Activated T-helper 2 cell treated with anti-CD3 and anti-CD28 coated beads, Interferon-gamma antibody, Interleukin-2, Interleukin-4, amounts not matched to agents 10 μg/mL and 5 μg/mL and 100 μg/mL, durations not matched to agents 14 hours and 24 hours and 36 hours (primary cell): ENCODE measurements around the gene ASB10. TPM values are rescaled to one million over a fixed set of nuclear protein-coding genes. Genes with fewer than 3 reads are reported as not detected.

Experiments
- DNase-seq: peaks from one replicate; pipeline ENCODE4 v3.0.0; 2021; ENCODE audit warnings: low spot score
- H3K27ac Mint-ChIP-seq: one replicate; pipeline ENCODE4 v1.8.0; 2021; ENCODE audit warnings: mixed read lengths
- H3K27me3 Mint-ChIP-seq: one replicate; pipeline ENCODE4 v1.8.0; 2021; ENCODE audit warnings: low read depth, mixed read lengths
- H3K36me3 Mint-ChIP-seq: one replicate; pipeline ENCODE4 v1.8.0; 2021; ENCODE audit warnings: low read depth, mixed read lengths
- H3K4me1 Mint-ChIP-seq: one replicate; pipeline ENCODE4 v1.8.0; 2021; ENCODE audit warnings: low read depth, mixed read lengths
- H3K4me3 Mint-ChIP-seq: one replicate; pipeline ENCODE4 v1.8.0; 2021; ENCODE audit warnings: low read depth, mild to moderate bottlenecking, moderate library complexity, mixed read lengths
- H3K9me3 Mint-ChIP-seq: one replicate; pipeline ENCODE4 v1.8.0; 2021; ENCODE audit warnings: mixed read lengths
- intact Hi-C: fragments of 100-400 bp; cut with micrococcal nuclease; formaldehyde crosslinking; loops from one replicate; pipeline ENCODE4 v1.15.1; 2023
- total RNA-seq: library from RNA; stranded (reverse); gene quantifications from 2 replicates; pipeline ENCODE4 v1.2.3, GENCODE V29; 2022

ASB10 gene
- total RNA-seq, 1 donor from 2014 or later = not detected

DNA sequence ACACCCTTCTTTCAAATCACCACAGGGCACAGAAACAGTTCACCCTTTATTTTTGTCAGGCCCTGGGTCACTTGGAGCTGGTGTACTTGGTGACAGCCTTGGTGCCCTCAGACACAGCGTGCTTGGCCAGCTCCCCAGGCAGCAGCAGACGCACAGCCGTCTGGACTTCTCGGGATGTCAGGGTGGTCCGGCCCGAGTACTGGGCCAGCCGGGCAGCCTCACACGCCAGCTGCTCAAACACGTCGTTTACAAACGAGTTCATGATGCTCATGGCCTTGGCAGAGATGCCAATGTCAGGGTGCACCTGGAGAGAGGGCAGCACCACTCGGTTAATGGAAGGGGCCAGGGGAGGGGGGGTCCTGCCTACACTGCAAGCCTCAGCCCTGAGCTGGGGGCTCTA, 20.8 kb upstream of the ASB10 start:
- H3K27ac Mint-ChIP-seq = no peak overlapping the region
- peaks cover 14% of the 10 kb centered on the region for H3K36me3 Mint-ChIP-seq
- intact Hi-C loops = no loop called here
- H3K4me3 Mint-ChIP-seq = no peak overlapping the region
- DNase-seq = no peak
- peaks cover 22% of the 10 kb centered on the region for H3K4me1 Mint-ChIP-seq
- H3K27me3 Mint-ChIP-seq = peaks cover 5% of the 10 kb centered on the region
- H3K9me3 Mint-ChIP-seq = no peaks in the 10 kb centered on the region

DNA sequence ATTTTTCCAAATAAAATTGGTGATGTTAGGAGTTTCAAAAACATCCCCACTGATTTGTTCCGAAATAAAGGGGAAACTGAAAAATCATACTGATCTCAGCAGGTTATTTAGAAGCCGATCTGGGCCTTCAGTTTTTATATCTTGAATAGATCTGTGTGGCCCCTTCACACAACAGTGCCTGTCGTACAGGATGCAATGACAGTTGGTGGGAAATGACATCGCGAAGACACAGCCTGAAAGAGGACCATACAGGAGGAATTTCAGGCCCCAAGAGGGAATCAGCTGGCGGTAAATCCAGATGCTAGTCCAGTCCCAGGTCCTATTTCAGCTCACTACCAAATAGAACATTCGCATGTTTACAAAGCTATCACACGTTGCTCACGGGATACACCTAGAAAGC, 20.3 kb upstream of the ASB10 start:
- DNase-seq = no peak
- peaks cover 22% of the 10 kb centered on the region for H3K4me1 Mint-ChIP-seq
- H3K27me3 Mint-ChIP-seq = peaks cover 5% of the 10 kb centered on the region
- no peak overlapping the region for H3K27ac Mint-ChIP-seq
- H3K4me3 Mint-ChIP-seq = no peak overlapping the region
- intact Hi-C loops = no loop called here
- peaks cover 11% of the 10 kb centered on the region for H3K36me3 Mint-ChIP-seq
- H3K9me3 Mint-ChIP-seq = no peaks in the 10 kb centered on the region

DNA sequence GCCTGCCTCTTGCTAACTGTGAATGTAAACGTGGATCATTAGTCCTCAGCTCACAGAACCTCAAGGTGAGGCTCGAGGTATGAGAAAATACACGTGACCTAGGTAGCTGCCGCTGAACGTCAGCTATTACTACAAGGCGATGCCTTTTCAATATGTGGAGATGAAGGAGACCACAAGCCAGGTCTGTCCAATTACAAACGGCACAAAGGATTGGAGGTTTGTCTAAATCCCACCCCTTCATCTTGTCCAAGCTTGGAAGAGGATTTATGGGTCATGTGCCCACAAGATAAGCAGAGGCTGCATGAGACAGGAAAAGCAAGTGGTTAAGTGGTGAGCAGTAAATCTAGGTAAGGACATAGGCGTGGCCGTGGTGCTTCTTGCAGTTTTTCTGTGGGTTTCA, 19.9 kb upstream of the ASB10 start:
- Mint-ChIP-seq H3K27ac (no peak overlapping the region), H3K27me3 (peaks cover 5% of the 10 kb centered on the region), H3K36me3 (peaks cover 7% of the 10 kb centered on the region), H3K9me3 (no peaks in the 10 kb centered on the region), H3K4me1 (peaks cover 22% of the 10 kb centered on the region), H3K4me3 (no peak overlapping the region)
- DNase-seq = no peak
- intact Hi-C loops = no loop called here

DNA sequence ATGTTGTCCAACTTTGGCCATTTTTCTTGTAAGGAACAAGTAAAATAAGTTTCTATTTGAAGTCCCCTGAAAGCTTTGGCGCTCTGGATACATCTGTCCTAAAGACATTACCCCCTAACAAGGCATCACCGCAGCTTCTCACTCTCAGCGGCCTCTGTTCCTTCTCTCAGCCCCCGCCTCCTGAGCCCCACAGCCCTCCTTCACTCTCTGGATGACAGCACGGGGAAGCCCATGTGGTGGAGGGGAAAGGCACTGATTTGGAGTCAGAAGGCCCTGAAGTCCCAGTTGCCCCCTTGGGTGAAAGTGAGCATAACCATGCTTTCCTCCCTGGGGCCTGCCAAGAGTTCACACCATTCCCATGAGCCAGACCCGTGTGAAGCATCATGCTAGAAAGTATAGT, 18.7 kb upstream of the ASB10 start:
- peaks cover 13% of the 10 kb centered on the region for H3K27me3 Mint-ChIP-seq
- intact Hi-C loops = no loop called here
- peaks cover 22% of the 10 kb centered on the region for H3K4me1 Mint-ChIP-seq
- H3K4me3 Mint-ChIP-seq = no peak overlapping the region
- no peak overlapping the region for H3K27ac Mint-ChIP-seq
- DNase-seq = no peak
- peaks cover under 1% of the 10 kb centered on the region for H3K36me3 Mint-ChIP-seq
- no peaks in the 10 kb centered on the region for H3K9me3 Mint-ChIP-seq

DNA sequence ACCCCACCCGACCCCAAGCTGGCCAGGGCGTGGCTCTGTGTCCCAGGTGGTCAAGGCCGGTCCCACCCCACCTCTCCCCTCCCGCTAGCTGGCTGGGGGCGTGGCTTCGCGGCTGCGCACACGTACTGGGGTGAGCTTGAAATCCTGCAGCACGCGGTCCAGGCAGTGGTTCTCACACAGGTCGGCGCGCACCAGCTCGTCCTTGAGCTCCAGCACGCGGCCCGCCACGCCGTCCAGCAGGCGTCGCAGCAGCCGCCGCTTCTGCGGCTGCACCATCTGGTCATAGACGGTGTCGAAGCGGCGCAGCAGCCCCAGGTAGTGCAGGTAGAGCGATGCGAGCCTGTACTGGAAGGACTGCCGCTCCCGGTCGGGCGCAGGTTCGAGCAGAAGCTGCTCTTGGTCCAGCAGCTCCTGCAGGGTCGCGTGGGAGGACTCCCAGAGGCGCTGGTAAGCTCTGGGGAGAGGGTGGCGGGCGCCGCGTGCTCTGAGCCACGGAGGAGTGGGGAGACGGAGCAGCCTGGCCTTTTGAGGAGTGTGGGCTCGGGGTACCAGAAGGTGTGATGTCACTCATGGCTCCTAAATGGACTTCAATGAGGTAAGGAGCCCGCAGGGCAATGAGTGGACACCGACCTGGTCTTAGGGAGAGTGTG, 17.5 kb upstream of the ASB10 start:
- peaks cover 13% of the 10 kb centered on the region for H3K27me3 Mint-ChIP-seq
- no peak overlapping the region for H3K4me3 Mint-ChIP-seq
- H3K36me3 Mint-ChIP-seq = no peaks in the 10 kb centered on the region

DNA sequence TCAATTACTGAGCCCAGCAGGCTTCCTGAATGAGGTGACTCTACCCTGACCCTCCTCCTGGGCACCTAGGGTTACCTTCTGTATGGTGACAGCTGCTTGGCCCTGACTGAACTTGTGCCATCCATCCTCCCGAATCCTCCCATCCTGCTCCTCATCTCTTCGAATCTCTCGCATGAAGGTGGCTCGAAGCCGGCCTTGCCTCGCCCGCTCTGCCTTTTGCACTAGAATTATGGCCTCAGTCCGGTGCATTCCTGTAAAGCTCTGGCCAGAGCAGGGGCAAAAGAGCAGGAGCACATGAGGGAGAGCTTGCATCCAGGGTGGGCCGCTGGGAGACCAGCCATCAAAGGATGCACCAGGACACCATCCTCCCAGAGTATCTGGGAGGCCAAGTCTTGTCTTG, 15.8 kb upstream of the ASB10 start:
- H3K9me3 Mint-ChIP-seq = no peaks in the 10 kb centered on the region
- H3K27ac Mint-ChIP-seq = no peak overlapping the region
- H3K27me3 Mint-ChIP-seq = peaks cover 13% of the 10 kb centered on the region
- no peak overlapping the region for H3K4me3 Mint-ChIP-seq
- no peaks in the 10 kb centered on the region for H3K36me3 Mint-ChIP-seq
- intact Hi-C loops = no loop called here
- no peak for DNase-seq
- H3K4me1 Mint-ChIP-seq = peaks cover 17% of the 10 kb centered on the region

More for the DNA sequence above, 17.5 kb upstream of the ASB10 start:
- no peak for DNase-seq
- intact Hi-C loops = no loop called here
- peaks cover 22% of the 10 kb centered on the region for H3K4me1 Mint-ChIP-seq
- H3K9me3 Mint-ChIP-seq = no peaks in the 10 kb centered on the region
- H3K27ac Mint-ChIP-seq = no peak overlapping the region

DNA sequence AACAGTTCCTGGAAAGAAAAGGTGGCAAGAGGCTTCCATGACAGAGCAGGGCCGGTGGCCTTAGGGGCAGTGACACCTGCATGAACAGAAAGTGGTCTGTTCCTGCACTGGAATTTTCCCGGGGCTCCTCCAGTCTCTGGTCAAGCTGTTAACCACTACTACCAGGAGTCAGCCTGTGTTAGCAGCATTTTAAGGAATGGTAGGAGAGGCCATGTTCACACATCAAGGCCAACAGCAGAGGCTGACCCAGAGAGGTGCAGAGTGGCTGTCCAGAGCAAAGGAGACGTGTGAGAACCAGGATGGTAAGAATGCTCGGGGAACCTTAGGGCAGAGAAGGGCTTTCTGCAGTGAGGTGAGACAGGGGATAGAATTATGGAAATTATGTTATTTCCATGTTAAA, 14.7 kb upstream of the ASB10 start:
- intact Hi-C loops = no loop called here
- H3K4me3 Mint-ChIP-seq = no peak overlapping the region
- no peak overlapping the region for H3K27ac Mint-ChIP-seq
- no peak for DNase-seq
- peaks cover 13% of the 10 kb centered on the region for H3K27me3 Mint-ChIP-seq
- H3K36me3 Mint-ChIP-seq = no peaks in the 10 kb centered on the region
- H3K4me1 Mint-ChIP-seq = peaks cover 6% of the 10 kb centered on the region
- no peaks in the 10 kb centered on the region for H3K9me3 Mint-ChIP-seq

DNA sequence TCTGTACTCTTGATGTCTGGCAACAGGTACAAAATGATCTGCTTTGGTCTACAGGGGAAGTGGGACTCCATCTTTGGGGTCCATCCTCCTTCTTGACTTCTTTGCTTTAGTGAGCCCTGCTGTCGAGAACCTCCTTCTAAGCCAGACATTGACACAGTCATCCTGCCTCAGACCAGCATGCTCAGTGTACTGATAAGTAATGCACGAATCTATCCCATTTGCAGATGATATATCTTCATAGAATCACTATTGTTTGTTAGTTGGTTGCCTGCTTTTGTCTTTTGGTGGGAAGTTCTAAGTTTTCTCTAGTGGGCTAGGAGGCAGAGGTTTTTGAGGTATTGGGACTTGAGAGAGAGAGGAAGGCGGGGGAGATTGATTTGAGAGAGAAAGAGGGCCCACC, 14.3 kb upstream of the ASB10 start:
- no peaks in the 10 kb centered on the region for H3K36me3 Mint-ChIP-seq
- no peak for DNase-seq
- H3K4me3 Mint-ChIP-seq = no peak overlapping the region
- H3K27ac Mint-ChIP-seq = no peak overlapping the region
- no peaks in the 10 kb centered on the region for H3K9me3 Mint-ChIP-seq
- intact Hi-C loops = no loop called here
- H3K4me1 Mint-ChIP-seq = peaks cover 3% of the 10 kb centered on the region
- peaks cover 13% of the 10 kb centered on the region for H3K27me3 Mint-ChIP-seq

DNA sequence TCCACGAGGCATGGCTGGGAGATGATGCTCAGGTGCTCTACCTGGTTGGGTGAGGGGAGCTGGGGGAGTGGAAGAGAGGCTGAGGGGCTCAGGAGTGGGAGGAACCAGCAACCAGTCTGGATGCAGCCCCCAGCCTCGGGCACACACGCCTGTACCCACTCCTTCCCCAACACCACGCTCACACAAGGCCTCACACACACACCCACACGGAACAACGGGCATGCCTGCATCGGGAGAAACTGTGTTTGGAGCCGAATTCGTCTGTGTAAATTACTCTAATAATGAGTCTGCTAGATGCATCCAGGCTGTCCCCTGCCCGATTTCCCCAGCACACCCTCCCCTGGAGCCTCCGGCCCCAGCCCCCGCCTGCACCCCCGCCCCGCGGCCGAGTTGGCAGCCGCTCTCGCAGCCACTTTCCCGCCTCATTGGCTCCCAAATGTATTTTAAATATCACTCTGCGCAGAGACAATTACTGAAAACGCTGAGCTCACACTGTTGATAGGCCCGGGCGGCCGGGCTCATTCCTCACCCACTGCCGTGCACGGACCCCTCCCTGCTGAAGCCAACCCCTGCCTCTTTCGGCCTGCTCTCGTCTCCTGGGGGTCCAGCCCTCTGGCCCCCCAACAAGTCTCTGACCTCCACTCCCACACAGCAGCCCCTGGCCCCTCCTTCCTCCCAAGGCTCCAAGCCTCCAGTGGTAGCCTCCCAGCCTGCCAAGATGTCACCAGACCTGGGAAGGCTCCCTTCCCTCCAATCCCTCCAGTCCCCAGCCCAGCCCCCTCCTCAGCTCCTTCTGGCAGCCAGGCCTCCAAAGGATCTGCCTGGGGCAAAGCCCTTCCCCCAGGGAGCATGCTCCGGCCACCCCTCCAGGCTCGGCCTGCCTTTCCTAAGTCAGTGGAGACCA, 12.1 kb upstream of the ASB10 start:
- Mint-ChIP-seq H3K27ac (no peak overlapping the region), H3K9me3 (no peaks in the 10 kb centered on the region), H3K27me3 (peaks cover 14% of the 10 kb centered on the region), H3K4me1 (no peaks in the 10 kb centered on the region), H3K4me3 (no peak overlapping the region), H3K36me3 (no peaks in the 10 kb centered on the region)
- no peak for DNase-seq
- intact Hi-C loops = no loop called here

DNA sequence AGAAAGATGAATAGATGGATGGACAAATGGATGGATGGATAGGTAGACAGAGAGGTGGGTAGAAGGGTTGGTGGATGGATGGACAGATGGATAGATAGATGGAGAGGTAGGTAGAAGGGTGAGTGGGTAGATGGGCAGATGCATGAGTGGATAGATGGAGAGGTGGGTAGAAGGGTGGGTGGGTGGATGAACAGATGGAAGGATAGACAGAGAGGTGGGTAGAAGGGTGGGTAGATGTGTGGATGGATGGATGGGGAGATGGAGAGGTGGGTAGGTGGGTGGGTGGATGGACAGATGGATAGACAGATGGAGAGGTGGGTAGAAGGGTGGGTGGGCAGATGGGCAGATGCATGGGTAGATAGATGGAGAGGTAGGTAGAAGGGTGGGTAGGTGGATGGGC, 10.9 kb upstream of the ASB10 start:
- Mint-ChIP-seq H3K36me3 (no peaks in the 10 kb centered on the region), H3K4me1 (no peaks in the 10 kb centered on the region), H3K27me3 (peaks cover 14% of the 10 kb centered on the region), H3K4me3 (no peak overlapping the region), H3K27ac (no peak overlapping the region), H3K9me3 (no peaks in the 10 kb centered on the region)
- intact Hi-C loops = no loop called here
- no peak for DNase-seq

DNA sequence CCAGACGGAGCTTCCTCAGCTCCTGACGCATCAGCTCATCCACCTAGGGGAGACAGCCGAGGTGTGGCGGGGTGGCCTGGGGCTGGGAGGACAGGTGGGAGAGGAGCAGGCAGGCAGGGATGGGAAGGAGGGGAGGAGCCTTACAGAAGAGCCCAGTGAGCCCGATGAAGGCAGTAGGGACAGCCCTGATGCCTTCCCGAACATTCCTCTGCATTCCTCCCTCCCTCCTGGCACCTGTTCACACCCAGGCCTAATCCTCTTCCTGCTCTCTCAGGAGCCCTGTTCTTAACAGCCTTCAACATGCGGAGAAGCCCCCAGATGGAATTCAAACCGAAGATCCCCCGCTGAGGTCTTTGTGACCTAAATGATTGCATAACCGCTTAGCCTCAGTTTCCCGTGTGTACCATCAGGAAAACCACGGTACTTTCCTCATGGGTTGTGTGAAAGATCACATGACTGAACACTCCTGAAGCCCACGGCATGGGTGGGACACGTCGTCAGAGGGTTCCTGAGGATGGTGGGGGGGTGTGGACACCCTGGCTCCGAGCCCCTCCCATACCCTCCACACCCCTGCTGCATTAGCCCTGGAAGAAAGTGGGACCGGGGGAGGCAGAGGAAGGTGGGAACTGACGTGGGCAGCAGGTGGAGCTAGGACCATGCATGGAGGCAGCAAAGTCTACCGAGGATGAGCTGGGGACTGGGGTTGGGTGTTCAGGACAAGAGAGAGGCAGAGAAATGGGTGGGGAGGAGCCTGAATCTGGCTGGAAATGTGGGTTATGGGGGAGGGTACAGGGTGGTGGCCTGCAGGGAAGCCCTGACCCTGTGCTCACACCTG, 8.8 kb upstream of the ASB10 start:
- no peaks in the 10 kb centered on the region for H3K4me1 Mint-ChIP-seq
- intact Hi-C loops = no loop called here
- no peak overlapping the region for H3K4me3 Mint-ChIP-seq
- H3K27ac Mint-ChIP-seq = no peak overlapping the region
- no peaks in the 10 kb centered on the region for H3K9me3 Mint-ChIP-seq
- no peaks in the 10 kb centered on the region for H3K36me3 Mint-ChIP-seq
- H3K27me3 Mint-ChIP-seq = peaks cover 5% of the 10 kb centered on the region
- no peak for DNase-seq

DNA sequence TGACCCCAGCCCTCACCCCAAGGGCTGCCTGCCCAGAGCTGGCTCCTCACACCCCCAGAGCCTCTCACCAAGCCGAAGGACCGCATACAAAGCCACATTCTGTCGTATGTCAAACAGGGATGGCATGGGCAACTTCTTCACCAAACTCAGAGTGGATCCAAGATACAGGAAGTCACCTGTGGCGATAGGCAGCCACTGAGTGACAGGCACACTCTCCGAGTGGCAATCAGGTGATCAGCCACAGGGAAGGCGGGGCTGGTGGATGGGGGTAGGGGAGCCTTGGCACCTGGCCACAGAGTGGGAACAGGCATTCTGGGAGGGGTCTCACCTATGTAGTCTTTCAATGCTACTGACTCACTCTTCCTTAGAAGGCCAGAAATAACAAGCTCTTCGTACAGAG, 7.1 kb upstream of the ASB10 start:
- Mint-ChIP-seq H3K36me3 (no peaks in the 10 kb centered on the region), H3K4me1 (no peaks in the 10 kb centered on the region), H3K9me3 (no peaks in the 10 kb centered on the region), H3K27me3 (peaks cover 11% of the 10 kb centered on the region), H3K4me3 (no peak overlapping the region), H3K27ac (no peak overlapping the region)
- intact Hi-C loops = no loop called here
- no peak for DNase-seq
